HL-60 (cell line): ENCODE data around the gene POLE.

Experiments used
- SPI1 ChIP-seq: IDR thresholded peaks from 2 replicates; pipeline ENCODE4 v1.6.1; 2012; ENCODE audit warnings: low read depth, mild to moderate bottlenecking, borderline replicate concordance
- TF ChIP-seq, protein P1 (sequence below): IDR thresholded peaks from one replicate; pipeline ENCODE4 v1.5.1; 2011; ENCODE audit warnings: low read length, control low read depth, inconsistent platforms; ENCODE audit not compliant: insufficient read depth

GRCh38 chr12:132673288-132674179 is 13.6 kb downstream of the POLE start:
- TF ChIP-seq, protein P1, sequence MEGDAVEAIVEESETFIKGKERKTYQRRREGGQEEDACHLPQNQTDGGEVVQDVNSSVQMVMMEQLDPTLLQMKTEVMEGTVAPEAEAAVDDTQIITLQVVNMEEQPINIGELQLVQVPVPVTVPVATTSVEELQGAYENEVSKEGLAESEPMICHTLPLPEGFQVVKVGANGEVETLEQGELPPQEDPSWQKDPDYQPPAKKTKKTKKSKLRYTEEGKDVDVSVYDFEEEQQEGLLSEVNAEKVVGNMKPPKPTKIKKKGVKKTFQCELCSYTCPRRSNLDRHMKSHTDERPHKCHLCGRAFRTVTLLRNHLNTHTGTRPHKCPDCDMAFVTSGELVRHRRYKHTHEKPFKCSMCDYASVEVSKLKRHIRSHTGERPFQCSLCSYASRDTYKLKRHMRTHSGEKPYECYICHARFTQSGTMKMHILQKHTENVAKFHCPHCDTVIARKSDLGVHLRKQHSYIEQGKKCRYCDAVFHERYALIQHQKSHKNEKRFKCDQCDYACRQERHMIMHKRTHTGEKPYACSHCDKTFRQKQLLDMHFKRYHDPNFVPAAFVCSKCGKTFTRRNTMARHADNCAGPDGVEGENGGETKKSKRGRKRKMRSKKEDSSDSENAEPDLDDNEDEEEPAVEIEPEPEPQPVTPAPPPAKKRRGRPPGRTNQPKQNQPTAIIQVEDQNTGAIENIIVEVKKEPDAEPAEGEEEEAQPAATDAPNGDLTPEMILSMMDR: no peak
- TF ChIP-seq SPI1: no peak
